Spleen (tissue), 11 donors: Measurements from ENCODE around the gene SNED1. TPM values are rescaled to one million over a fixed set of nuclear protein-coding genes. Genes with fewer than 3 reads are reported as not detected.

Experiments used
- DNase-seq: peaks from one replicate; pipeline ENCODE4 v3.0.0-alpha.2; 2020
- H3K27ac ChIP-seq, 8 donors: fragments of 200-600 bp; sonication (generic) in 7 of 8; 1 replicate in 4 of 8; 2 replicates in 4 of 8; pipeline versions ENCODE4 v1.5.0 to v1.8.0; 2016 to 2021; ENCODE audit warnings: inconsistent platforms in 4 of 8, mild to moderate bottlenecking in 4 of 8, moderate library complexity in 1 of 8
- H3K27me3 ChIP-seq, 7 donors: fragments of 200-600 bp; sonication (generic) in 6 of 7; replicated peaks in 1 of 7; 1 replicate in 4 of 7; 2 replicates in 3 of 7; pipeline versions ENCODE4 v1.5.0 to v1.8.0; 2016 to 2021; ENCODE audit warnings: inconsistent platforms in 3 of 7, mild to moderate bottlenecking in 1 of 7
- H3K36me3 ChIP-seq, 6 donors: fragments of 200-600 bp; sonication (generic) in 5 of 6; 1 replicate in 4 of 6; 2 replicates in 2 of 6; pipeline versions ENCODE4 v1.5.0 to v1.8.0; 2016 to 2021; ENCODE audit warnings: inconsistent platforms in 2 of 6
- H3K4me1 ChIP-seq, 6 donors: fragments of 200-600 bp; sonication (generic) in 5 of 6; 1 replicate in 3 of 6; 2 replicates in 3 of 6; pipeline versions ENCODE4 v1.5.0 to v1.8.0; 2016 to 2021; ENCODE audit warnings: inconsistent platforms in 3 of 6
- H3K4me3 ChIP-seq, 8 donors: fragments of 200-600 bp; sonication (generic) in 7 of 8; 1 replicate in 4 of 8; 2 replicates in 4 of 8; pipeline versions ENCODE4 v1.5.0 to v1.8.0; 2016 to 2021; ENCODE audit warnings: inconsistent platforms in 4 of 8, mild to moderate bottlenecking in 4 of 8, moderate library complexity in 2 of 8
- H3K9me3 ChIP-seq, 8 donors: fragments of 200-600 bp; sonication (generic) in 7 of 8; 1 replicate in 4 of 8; 2 replicates in 4 of 8; pipeline versions ENCODE4 v1.5.0 to v1.8.0; 2016 to 2021; ENCODE audit warnings: inconsistent platforms in 4 of 8
- POLR2A ChIP-seq, 3 donors: fragments of 450-650 bp; IDR thresholded peaks; one replicate each; pipeline ENCODE4 v1.5.1; 2017; ENCODE audit warnings: antibody characterized with exemption in 3 of 3, mild to moderate bottlenecking in 1 of 3
- POLR2AphosphoS5 ChIP-seq, 3 donors: sonication (generic); formaldehyde crosslinking; IDR thresholded peaks; one replicate each; pipeline ENCODE4 v1.5.1; 2017; ENCODE audit warnings: antibody characterized with exemption in 3 of 3
- WGBS, 5 donors: extraction: QIAGEN DNeasy Blood & Tissue Kit in 3 of 5; methylation state at CpG; one replicate each; pipeline versions ENCODE4 v1.1.5 to v1.1.7; 2013 to 2018; 5-methylcytosine and 5-hydroxymethylcytosine counted together
- intact Hi-C: fragments of 100-400 bp; cut with DNase I; formaldehyde crosslinking; loops from one replicate; pipeline ENCODE4 v1.15.0; 2023; ENCODE audit warnings: low total_unique reads
- polyA plus RNA-seq, 3 donors: library from polyadenylated mRNA; stranded (reverse); fragments of 200-250 nt; gene quantifications; one replicate each; pipeline ENCODE4 v1.2.1, GENCODE V29; 2013
- total RNA-seq, 7 donors: library from RNA; depleted of rRNA in 3 of 7; stranded (reverse); fragments of >200 nt in 3 of 7; fragmentation: NEBNext Ultra II Directional in 4 of 7; extraction: Animal tissue kit (Norgen Biotek cat#: 25700) in 4 of 7; gene quantifications; one replicate each; pipeline versions ENCODE4 v1.1.0 to v1.2.1, GENCODE V29; 2016 to 2021
- TF ChIP-seq, protein P1 (sequence below), 11 experiments: fragments of 200-600 bp in 7 of 11; fragments of 450-650 bp in 4 of 11; sonication (generic) in 4 of 11; IDR thresholded peaks in 8 of 11; conservative IDR thresholded peaks in 3 of 11; 1 replicate in 7 of 11; 2 replicates in 4 of 11; pipeline versions ENCODE4 v1.4.0 to v1.8.0; 2016 to 2021; ENCODE audit warnings: antibody characterized with exemption in 11 of 11, inconsistent platforms in 4 of 11, mild to moderate bottlenecking in 1 of 11
- donor health status: healthy with polysubstance abuse.
- donor health status: DM: no; HTN: no; CAD: no; lungs with moderate emphysema.
- donor health status: DM: no; HTN: no; CAD: no.
- donor health status: Bipolar disorder and iron deficiency.
- donor health status: healthy.
- donor health status: DM: no; HTN: no; CAD: no.
- donor health status: DM: yes; HTN: yes; CAD: no.

Gene SNED1
- total and polyA plus RNA-seq, 10 donors = 2.6 to 85.3 (median 45.5) TPM

- no peak overlapping the region for H3K4me3 ChIP-seq
- peaks cover 0 to 5% (median 0%) of the 10 kb centered on the region in 7 donors for H3K27me3 ChIP-seq
- intact Hi-C loops = no loop called here
- H3K9me3 ChIP-seq = peaks cover 0 to under 1% (median 0%) of the 10 kb centered on the region in 8 donors
- TF ChIP-seq, protein P1, sequence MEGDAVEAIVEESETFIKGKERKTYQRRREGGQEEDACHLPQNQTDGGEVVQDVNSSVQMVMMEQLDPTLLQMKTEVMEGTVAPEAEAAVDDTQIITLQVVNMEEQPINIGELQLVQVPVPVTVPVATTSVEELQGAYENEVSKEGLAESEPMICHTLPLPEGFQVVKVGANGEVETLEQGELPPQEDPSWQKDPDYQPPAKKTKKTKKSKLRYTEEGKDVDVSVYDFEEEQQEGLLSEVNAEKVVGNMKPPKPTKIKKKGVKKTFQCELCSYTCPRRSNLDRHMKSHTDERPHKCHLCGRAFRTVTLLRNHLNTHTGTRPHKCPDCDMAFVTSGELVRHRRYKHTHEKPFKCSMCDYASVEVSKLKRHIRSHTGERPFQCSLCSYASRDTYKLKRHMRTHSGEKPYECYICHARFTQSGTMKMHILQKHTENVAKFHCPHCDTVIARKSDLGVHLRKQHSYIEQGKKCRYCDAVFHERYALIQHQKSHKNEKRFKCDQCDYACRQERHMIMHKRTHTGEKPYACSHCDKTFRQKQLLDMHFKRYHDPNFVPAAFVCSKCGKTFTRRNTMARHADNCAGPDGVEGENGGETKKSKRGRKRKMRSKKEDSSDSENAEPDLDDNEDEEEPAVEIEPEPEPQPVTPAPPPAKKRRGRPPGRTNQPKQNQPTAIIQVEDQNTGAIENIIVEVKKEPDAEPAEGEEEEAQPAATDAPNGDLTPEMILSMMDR (IDR thresholded peaks at IDR 0.05 in 8 of 11, conservative IDR thresholded peaks at IDR 0.05 in 3 of 11) = no peak
- TF ChIP-seq POLR2A (IDR thresholded peaks at IDR 0.05) (no peak), POLR2AphosphoS5 (IDR thresholded peaks at IDR 0.05) (no peak)
- H3K36me3 ChIP-seq = peaks cover 0 to 52% (median 6%) of the 10 kb centered on the region in 6 donors
- no peak overlapping the region for H3K27ac ChIP-seq
- H3K4me1 ChIP-seq = peaks cover 0 to 59% (median 33%) of the 10 kb centered on the region in 6 donors
- 76 to 94% (median 91%) methylated on average over 3 to 4 of the region's 4 CpGs for WGBS, 5 donors
- DNase-seq = no peak
These were observed 41.0 kb downstream of the SNED1 start for GRCh38 chr2:241039416-241039815.

DNA sequence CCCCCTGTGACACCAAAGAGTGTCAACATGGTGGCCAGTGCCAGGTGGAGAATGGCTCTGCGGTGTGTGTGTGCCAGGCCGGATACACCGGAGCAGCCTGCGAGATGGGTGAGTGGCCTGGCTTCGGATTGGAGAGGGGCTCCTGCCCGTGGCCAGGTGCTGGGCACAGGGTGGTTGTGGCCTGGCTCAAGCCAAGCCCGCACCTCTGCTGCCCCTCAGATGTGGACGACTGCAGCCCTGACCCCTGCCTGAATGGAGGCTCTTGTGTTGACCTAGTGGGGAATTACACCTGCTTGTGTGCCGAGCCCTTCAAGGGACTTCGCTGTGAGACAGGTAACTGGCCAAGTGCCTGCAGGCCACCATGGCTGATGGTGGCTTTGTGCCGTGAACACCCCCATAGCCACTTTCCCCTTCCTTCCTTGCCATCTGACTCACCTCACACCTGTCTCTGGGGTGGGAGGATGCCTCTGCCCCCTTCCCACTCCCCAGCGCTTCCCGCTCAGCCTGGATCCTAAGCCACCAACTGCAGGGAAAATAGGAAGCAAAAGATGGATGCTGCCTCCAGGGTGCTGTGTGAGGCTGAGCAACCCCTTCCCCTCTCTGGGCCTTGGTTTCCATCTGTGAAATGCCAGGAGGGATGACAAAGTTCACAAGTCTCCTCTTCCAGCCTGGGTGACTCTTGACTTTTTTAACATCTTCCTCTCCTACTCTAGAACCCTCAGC, 41.8 kb downstream of the SNED1 start:
- WGBS, 5 donors = 90 to 95% (median 94%) methylated on average over 12 to 13 of the region's 13 CpGs
- H3K4me1 ChIP-seq = peaks cover 0 to 59% (median 33%) of the 10 kb centered on the region in 6 donors
- no peak overlapping the region for H3K4me3 ChIP-seq
- peaks cover 0 to 5% (median 0%) of the 10 kb centered on the region in 7 donors for H3K27me3 ChIP-seq
- TF ChIP-seq POLR2A (IDR thresholded peaks at IDR 0.05) (no peak), POLR2AphosphoS5 (IDR thresholded peaks at IDR 0.05) (peak in 1 of 3 donors; percentile 6)
- TF ChIP-seq, protein P1 (IDR thresholded peaks at IDR 0.05 in 8 of 11, conservative IDR thresholded peaks at IDR 0.05 in 3 of 11) = no peak
- intact Hi-C loops = no loop called here
- peaks cover 0 to 9% (median 0%) of the 10 kb centered on the region in 8 donors for H3K9me3 ChIP-seq
- DNase-seq = no peak
- H3K27ac ChIP-seq = peak overlapping the region in 2 of 8 donors; percentile 64 to 83
- peaks cover 0 to 50% (median 6%) of the 10 kb centered on the region in 6 donors for H3K36me3 ChIP-seq

DNA sequence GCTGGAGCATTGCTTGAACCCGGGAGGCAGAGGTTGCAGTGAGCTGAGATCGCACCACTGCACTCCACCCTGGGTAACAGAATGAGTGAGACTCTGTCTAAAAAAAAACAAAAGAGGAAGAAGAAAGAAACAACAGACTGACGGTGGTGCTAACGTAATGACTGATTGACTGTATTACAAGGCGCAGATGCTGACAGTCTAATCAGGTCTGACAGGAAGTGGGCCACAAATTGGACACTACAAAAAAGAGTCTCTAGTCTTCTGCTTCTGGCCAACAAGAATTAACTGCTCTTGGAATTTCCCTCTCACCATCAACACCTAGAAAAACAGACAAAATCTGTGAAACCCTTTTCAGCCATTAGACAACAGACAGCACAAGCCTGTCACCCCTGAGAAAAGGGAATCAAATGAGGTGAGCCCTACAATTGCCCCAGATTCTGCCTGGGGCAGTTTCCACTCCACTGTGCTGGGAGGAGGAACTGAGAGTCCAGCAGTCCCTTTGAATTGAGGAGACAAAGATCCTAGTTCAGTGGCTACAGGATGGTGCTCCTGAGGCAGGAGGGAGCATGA, 43.3 kb downstream of the SNED1 start:
- WGBS, 5 donors = 33 to 53% (median 42%) methylated on average over 5 of the region's 5 CpGs
- intact Hi-C loops = no loop called here
- Histone ChIP-seq H3K36me3 (peaks cover 0 to 45% (median 6%) of the 10 kb centered on the region in 6 donors), H3K27ac (peak overlapping the region; percentile 24 to 83 (median 66)), H3K9me3 (peaks cover 0 to 10% (median 0%) of the 10 kb centered on the region in 8 donors), H3K27me3 (no peaks in the 10 kb centered on the region), H3K4me3 (no peak overlapping the region), H3K4me1 (peaks cover 0 to 52% (median 27%) of the 10 kb centered on the region in 6 donors)
- DNase-seq = no peak
- TF ChIP-seq, protein P1 (IDR thresholded peaks at IDR 0.05 in 8 of 11, conservative IDR thresholded peaks at IDR 0.05 in 3 of 11) = no peak
- no peak for TF ChIP-seq POLR2A (IDR thresholded peaks at IDR 0.05)
- peak in 1 of 3 donors; percentile 36 for TF ChIP-seq POLR2AphosphoS5 (IDR thresholded peaks at IDR 0.05)

DNA sequence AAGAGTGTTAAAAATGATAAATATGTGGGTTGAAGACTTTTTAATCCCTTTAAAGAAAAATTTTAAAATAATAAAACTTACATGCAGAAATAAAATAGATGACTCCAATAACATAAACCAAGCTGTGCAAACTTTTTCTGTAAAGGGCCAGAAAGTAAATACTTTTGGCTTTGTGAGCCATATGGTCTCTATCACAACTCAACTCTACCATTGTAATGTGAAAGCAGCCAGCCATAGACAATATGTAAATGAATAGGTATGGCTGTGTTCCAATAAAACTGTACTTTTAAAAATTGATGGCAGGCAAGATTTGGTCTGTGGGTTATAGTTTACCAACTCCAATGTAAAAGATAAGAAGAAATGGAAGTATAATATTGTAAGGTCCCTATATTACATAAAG, 45.2 kb downstream of the SNED1 start:
- H3K4me3 ChIP-seq = no peak overlapping the region
- no peaks in the 10 kb centered on the region for H3K27me3 ChIP-seq
- peaks cover 0 to 39% (median 11%) of the 10 kb centered on the region in 6 donors for H3K36me3 ChIP-seq
- DNase-seq = no peak
- peaks cover 0 to 33% (median 8%) of the 10 kb centered on the region in 6 donors for H3K4me1 ChIP-seq
- intact Hi-C loops = no loop called here
- peaks cover 0 to 10% (median 0%) of the 10 kb centered on the region in 8 donors for H3K9me3 ChIP-seq
- TF ChIP-seq, protein P1 (IDR thresholded peaks at IDR 0.05 in 8 of 11, conservative IDR thresholded peaks at IDR 0.05 in 3 of 11) = no peak
- no peak for TF ChIP-seq POLR2AphosphoS5 (IDR thresholded peaks at IDR 0.05)
- TF ChIP-seq POLR2A (IDR thresholded peaks at IDR 0.05) = no peak
- H3K27ac ChIP-seq = no peak overlapping the region
